ENCODE measurements around the gene CCDC38.

CCDC38 gene

GRCh38 chr12:95836185-95836609, 106.2 kb downstream of the CCDC38 start:
- DNase-seq (ENCODE audit: low spot score): no peak

- DNase-seq (ENCODE audit: low spot score): no peak
These were observed 107.8 kb downstream of the CCDC38 start for GRCh38 chr12:95834572-95834971.

DNA sequence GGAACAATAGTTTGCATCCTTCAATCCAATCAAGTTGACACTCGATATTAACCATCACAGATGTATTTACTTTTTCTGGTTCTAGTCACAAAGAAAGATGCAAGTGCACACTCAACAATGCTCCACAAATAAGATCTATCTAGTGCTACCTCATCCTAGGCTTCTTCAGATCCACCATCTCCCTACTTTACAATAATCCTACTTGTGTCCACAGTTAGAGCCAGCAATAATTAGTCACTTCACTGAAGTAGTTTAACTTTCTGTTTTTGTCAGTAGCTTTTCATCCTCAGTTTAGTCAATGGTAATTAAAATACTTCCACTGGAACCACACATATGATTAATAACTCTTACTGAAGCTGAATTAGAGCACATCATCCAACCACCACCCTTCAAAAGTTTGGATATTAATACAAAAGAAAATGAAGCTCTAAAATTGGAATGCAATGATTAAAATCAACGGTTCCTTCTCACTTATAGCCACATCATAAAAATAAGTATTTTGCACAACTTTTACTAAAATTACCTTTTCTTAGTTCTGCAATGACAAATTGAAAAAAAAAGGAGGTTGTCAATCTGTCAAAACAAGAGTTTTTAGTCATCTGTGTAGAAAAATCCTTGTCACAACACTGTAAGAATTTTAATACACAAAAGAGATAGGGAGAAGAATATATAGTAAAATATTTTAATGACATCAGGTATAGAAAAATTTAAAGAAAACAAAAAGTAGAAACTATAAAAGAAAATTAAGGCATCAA, 111.9 kb downstream of the CCDC38 start:
- no peak for DNase-seq (ENCODE audit: low spot score)

DNA sequence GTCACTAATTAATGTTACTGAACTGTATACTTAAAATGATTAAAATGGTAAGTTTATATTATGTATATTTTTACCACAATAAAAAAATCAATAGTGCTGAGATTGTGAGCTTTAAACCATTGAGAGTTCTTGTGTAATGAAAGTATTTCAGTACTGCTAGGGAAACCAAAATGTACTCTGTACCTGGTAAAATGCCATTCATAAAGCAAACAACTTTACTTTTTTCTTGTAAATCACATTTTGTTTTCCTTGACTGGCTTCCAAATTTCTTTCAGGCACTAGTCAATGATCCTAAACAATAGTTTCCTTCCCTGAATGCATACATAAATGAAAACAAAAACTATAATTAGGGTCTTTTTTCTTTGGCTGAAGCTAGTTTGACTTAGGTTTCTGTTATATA, 113.0 kb downstream of the CCDC38 start:
- DNase-seq (ENCODE audit: low spot score): no peak

GRCh38 chr12:95820096-95820703, 122.2 kb downstream of the CCDC38 start:
- DNase-seq (ENCODE audit: low spot score): no peak

Data from CD4-positive, alpha-beta T cell treated with Interleukin-15 for 4 hours (primary cell).